Osteoblast (primary cell): ENCODE measurements around the gene PRKCA. TPM values are rescaled to one million over a fixed set of nuclear protein-coding genes. Genes with fewer than 3 reads are reported as not detected.

Source experiments
- DNase-seq: peaks from one replicate; pipeline ENCODE4 v3.0.0; 2011; ENCODE audit warnings: low spot score, mixed read lengths; ENCODE audit not compliant: insufficient read length; ENCODE audit errors: missing footprints
- H2AFZ ChIP-seq: 2 replicates; pipeline ENCODE4 v1.6.0; 2011; ENCODE audit warnings: mild to moderate bottlenecking, low read length
- H3K27ac ChIP-seq: 2 replicates; pipeline ENCODE4 v1.5.1; 2011; ENCODE audit warnings: mild to moderate bottlenecking, low read depth, low read length, moderate library complexity
- H3K27me3 ChIP-seq: 2 replicates; pipeline ENCODE4 v1.6.0; 2012; ENCODE audit warnings: mild to moderate bottlenecking, control low read depth, inconsistent platforms, low read length, moderate library complexity; ENCODE audit not compliant: insufficient read depth
- H3K36me3 ChIP-seq: 2 replicates; pipeline ENCODE4 v1.5.1; 2011; ENCODE audit warnings: mild to moderate bottlenecking, low read length, control low read depth, moderate library complexity; ENCODE audit not compliant: insufficient read depth
- H3K4me1 ChIP-seq: 2 replicates; pipeline ENCODE4 v1.5.1; 2011; ENCODE audit warnings: mild to moderate bottlenecking, low read length, control low read depth, moderate library complexity; ENCODE audit not compliant: insufficient read depth
- H3K4me2 ChIP-seq: 2 replicates; pipeline ENCODE4 v1.6.0; 2011; ENCODE audit warnings: mild to moderate bottlenecking, low read length; ENCODE audit not compliant: insufficient read depth
- H3K4me3 ChIP-seq: fragments of 200-600 bp; sonication (generic); 3 replicates; pipeline ENCODE4 v1.5.1; 2012; ENCODE audit warnings: mild to moderate bottlenecking, low read length, inconsistent platforms; ENCODE audit not compliant: insufficient read depth
- H3K79me2 ChIP-seq: 2 replicates; pipeline ENCODE4 v1.6.0; 2012; ENCODE audit warnings: mild to moderate bottlenecking, low read length, control low read depth, inconsistent platforms; ENCODE audit not compliant: insufficient read depth
- H3K9me3 ChIP-seq: 2 replicates; pipeline ENCODE4 v1.5.1; 2011; ENCODE audit warnings: low read depth, low read length, control low read depth
- H4K20me1 ChIP-seq: 2 replicates; pipeline ENCODE4 v1.6.0; 2012; ENCODE audit warnings: mild to moderate bottlenecking, low read length, control low read depth; ENCODE audit not compliant: insufficient read depth
- CTCF ChIP-seq: IDR thresholded peaks from 2 replicates; pipeline ENCODE4 v1.5.1; 2011; ENCODE audit warnings: mild to moderate bottlenecking, low read depth, low read length, moderate library complexity; ENCODE audit errors: extremely low read depth
- total RNA-seq: library from RNA; depleted of rRNA; stranded (reverse); fragments of >200 nt; gene quantifications from 2 replicates; pipeline ENCODE4 v1.2.3, GENCODE V29; 2012

PRKCA gene
- total RNA-seq, 1 donor = 46.0 TPM

- no peaks in the 10 kb centered on the region for H3K9me3 ChIP-seq
- H2AFZ ChIP-seq = no peak overlapping the region
- no peaks in the 10 kb centered on the region for H3K27me3 ChIP-seq
- no peaks in the 10 kb centered on the region for H3K4me1 ChIP-seq
- H3K79me2 ChIP-seq = peaks cover 42% of the 10 kb centered on the region
- H3K4me3 ChIP-seq = no peak overlapping the region
- no peak overlapping the region for H3K27ac ChIP-seq
- no peak overlapping the region for H3K4me2 ChIP-seq
- no peak for TF ChIP-seq CTCF
- H4K20me1 ChIP-seq = no peaks in the 10 kb centered on the region
- no peak for DNase-seq
- H3K36me3 ChIP-seq = peaks cover 4% of the 10 kb centered on the region
These were observed 254.8 kb downstream of the PRKCA start for GRCh38 chr17:66557200-66557599.

GRCh38 chr17:66557886-66558285 lies 255.5 kb downstream of the PRKCA start:
- Histone ChIP-seq H3K36me3 (peaks cover 4% of the 10 kb centered on the region), H3K27ac (no peak overlapping the region), H3K27me3 (no peaks in the 10 kb centered on the region), H3K9me3 (no peaks in the 10 kb centered on the region), H3K4me3 (no peak overlapping the region), H2AFZ (no peak overlapping the region), H4K20me1 (no peaks in the 10 kb centered on the region), H3K79me2 (peaks cover 40% of the 10 kb centered on the region), H3K4me1 (no peaks in the 10 kb centered on the region), H3K4me2 (no peak overlapping the region)
- TF ChIP-seq CTCF = no peak
- DNase-seq = no peak

GRCh38 chr17:66560691-66561090 lies 258.3 kb downstream of the PRKCA start:
- Histone ChIP-seq H3K4me1 (peaks cover 9% of the 10 kb centered on the region), H3K79me2 (peaks cover 40% of the 10 kb centered on the region), H3K27ac (no peak overlapping the region), H3K4me3 (no peak overlapping the region), H3K36me3 (no peaks in the 10 kb centered on the region), H3K4me2 (no peak overlapping the region), H4K20me1 (no peaks in the 10 kb centered on the region), H3K27me3 (no peaks in the 10 kb centered on the region), H3K9me3 (no peaks in the 10 kb centered on the region), H2AFZ (no peak overlapping the region)
- no peak for TF ChIP-seq CTCF
- no peak for DNase-seq

GRCh38 chr17:66562119-66562518 lies 259.7 kb downstream of the PRKCA start:
- no peaks in the 10 kb centered on the region for H3K36me3 ChIP-seq
- H3K4me2 ChIP-seq = no peak overlapping the region
- TF ChIP-seq CTCF = no peak
- H2AFZ ChIP-seq = no peak overlapping the region
- H3K27ac ChIP-seq = no peak overlapping the region
- no peak overlapping the region for H3K4me3 ChIP-seq
- H3K9me3 ChIP-seq = no peaks in the 10 kb centered on the region
- DNase-seq = no peak
- peaks cover 14% of the 10 kb centered on the region for H3K4me1 ChIP-seq
- no peaks in the 10 kb centered on the region for H4K20me1 ChIP-seq
- H3K27me3 ChIP-seq = no peaks in the 10 kb centered on the region
- peaks cover 42% of the 10 kb centered on the region for H3K79me2 ChIP-seq
